Measurements from ENCODE around the gene ANO1. TPM values are rescaled to one million over a fixed set of nuclear protein-coding genes. Genes with fewer than 3 reads are reported as not detected.

Gene ANO1
- total and polyA plus RNA-seq, 2 donors (not counting 1 experiment from before 2014, with no cell fraction given): not detected

- no peak overlapping the region for H3K27ac Mint-ChIP-seq
- Histone ChIP-seq H3K36me3 (replicated peaks in 1 of 2; ENCODE audit: control extremely low read depth in 1 of 2, control insufficient read depth in 1 of 2, extremely low read depth in 1 of 2, insufficient read depth in 2 of 2, low read length in 1 of 2) (no peaks in the 10 kb centered on the region), H2AFZ (ENCODE audit: insufficient read depth, low read depth, low read length, poor library complexity, severe bottlenecking) (no peak overlapping the region), H4K20me1 (ENCODE audit: control insufficient read depth, insufficient read depth, low read length, poor library complexity, severe bottlenecking) (no peaks in the 10 kb centered on the region), H3K27ac (ENCODE audit: low read length in 2 of 2) (no peak overlapping the region), H3K4me2 (replicated peaks; ENCODE audit: low read depth, low read length, poor library complexity, severe bottlenecking) (no peak overlapping the region), H3K4me3 (ENCODE audit: control extremely low read depth in 1 of 5, extremely low read depth in 1 of 5, insufficient read depth in 1 of 5, low read depth in 2 of 5, low read length in 4 of 5) (no peak overlapping the region), H3K27me3 (replicated peaks in 1 of 4; ENCODE audit: control extremely low read depth in 1 of 4, control insufficient read depth in 3 of 4, insufficient read depth in 4 of 4, low read length in 3 of 4) (no peaks in the 10 kb centered on the region), H3K9me3 (ENCODE audit: control extremely low read depth in 1 of 3, control insufficient read depth in 2 of 3, insufficient read depth in 1 of 3, low read length in 2 of 3) (peaks cover 0 to 2% (median 0%) of the 10 kb centered on the region in 3 donors), H3K79me2 (ENCODE audit: control insufficient read depth, insufficient read depth, low read length) (no peaks in the 10 kb centered on the region), H3K4me1 (ENCODE audit: control insufficient read depth in 2 of 2, insufficient read depth in 2 of 2, low read length in 2 of 2) (no peaks in the 10 kb centered on the region), H3K9ac (ENCODE audit: low read length) (no peak overlapping the region)
- WGBS (ENCODE audit: insufficient coverage): 78% methylated on average over 10 of the region's 16 CpGs
- H3K9me3 Mint-ChIP-seq (ENCODE audit: insufficient read depth): no peaks in the 10 kb centered on the region
- H3K27me3 Mint-ChIP-seq: peaks cover 4% of the 10 kb centered on the region
- intact Hi-C loops (cut with micrococcal nuclease): no loop called here
- H3K4me3 Mint-ChIP-seq: no peak overlapping the region
- ChIA-PET CTCF (no interaction called here), POLR2A (no interaction called here)
- ATAC-seq (ENCODE audit: low read depth): no peak
- DNase-seq: no peak
- no peak for TF ChIP-seq EZH2 (IDR thresholded peaks at IDR 0.05; ENCODE audit: borderline replicate concordance, insufficient read depth, low read depth, low read length, poor library complexity, severe bottlenecking)
- no peak for TF ChIP-seq CTCF (IDR thresholded peaks at IDR 0.05)
- H3K4me1 Mint-ChIP-seq: no peaks in the 10 kb centered on the region
These were observed 10.7 kb downstream of the ANO1 start for GRCh38 chr11:70088735-70089250.

GRCh38 chr11:70089631-70090030 is 11.5 kb downstream of the ANO1 start:
- no peak for TF ChIP-seq EZH2 (IDR thresholded peaks at IDR 0.05; ENCODE audit: borderline replicate concordance, insufficient read depth, low read depth, low read length, poor library complexity, severe bottlenecking)
- no peak for TF ChIP-seq CTCF (IDR thresholded peaks at IDR 0.05)
- CTCF ChIA-PET: no interaction called here
- no peaks in the 10 kb centered on the region for H3K9me3 Mint-ChIP-seq (ENCODE audit: insufficient read depth)
- H3K4me3 Mint-ChIP-seq: no peak overlapping the region
- no peaks in the 10 kb centered on the region for H3K36me3 ChIP-seq (replicated peaks in 1 of 2; ENCODE audit: control extremely low read depth in 1 of 2, control insufficient read depth in 1 of 2, extremely low read depth in 1 of 2, insufficient read depth in 2 of 2, low read length in 1 of 2)
- no peaks in the 10 kb centered on the region for H3K27me3 ChIP-seq (replicated peaks in 1 of 4; ENCODE audit: control extremely low read depth in 1 of 4, control insufficient read depth in 3 of 4, insufficient read depth in 4 of 4, low read length in 3 of 4)
- DNase-seq: no peak
- H3K4me2 ChIP-seq (replicated peaks; ENCODE audit: low read depth, low read length, poor library complexity, severe bottlenecking): no peak overlapping the region
- intact Hi-C loops (cut with micrococcal nuclease): no loop called here
- WGBS (ENCODE audit: insufficient coverage): 82% methylated on average over 9 of the region's 9 CpGs
- POLR2A ChIA-PET: no interaction called here
- H3K27ac ChIP-seq (ENCODE audit: low read length in 2 of 2): no peak overlapping the region
- H3K9ac ChIP-seq (ENCODE audit: low read length): no peak overlapping the region
- no peak for ATAC-seq (ENCODE audit: low read depth)
- peaks cover 0 to 3% (median 0%) of the 10 kb centered on the region in 3 donors for H3K9me3 ChIP-seq (ENCODE audit: control extremely low read depth in 1 of 3, control insufficient read depth in 2 of 3, insufficient read depth in 1 of 3, low read length in 2 of 3)
- no peak overlapping the region for H2AFZ ChIP-seq (ENCODE audit: insufficient read depth, low read depth, low read length, poor library complexity, severe bottlenecking)
- H3K4me1 Mint-ChIP-seq: no peaks in the 10 kb centered on the region
- H4K20me1 ChIP-seq (ENCODE audit: control insufficient read depth, insufficient read depth, low read length, poor library complexity, severe bottlenecking): no peaks in the 10 kb centered on the region
- no peaks in the 10 kb centered on the region for H3K79me2 ChIP-seq (ENCODE audit: control insufficient read depth, insufficient read depth, low read length)
- H3K4me3 ChIP-seq (ENCODE audit: control extremely low read depth in 1 of 5, extremely low read depth in 1 of 5, insufficient read depth in 1 of 5, low read depth in 2 of 5, low read length in 4 of 5): no peak overlapping the region
- H3K4me1 ChIP-seq (ENCODE audit: control insufficient read depth in 2 of 2, insufficient read depth in 2 of 2, low read length in 2 of 2): no peaks in the 10 kb centered on the region
- H3K27ac Mint-ChIP-seq: no peak overlapping the region
- H3K27me3 Mint-ChIP-seq: peaks cover 4% of the 10 kb centered on the region

Data from B cell (primary cell).